Loucy (cell line): ENCODE measurements around the gene FREM2.

Experiments
- H2AFZ ChIP-seq: fragments of 200-600 bp; sonication (generic); 2 replicates; pipeline ENCODE4 v1.6.0; 2016; ENCODE audit warnings: antibody characterized with exemption, mild to moderate bottlenecking, low read length, moderate library complexity
- H3F3A ChIP-seq: fragments of 200-600 bp; 2 replicates; pipeline ENCODE4 v1.6.0; 2016; ENCODE audit warnings: antibody characterized with exemption, low read depth, mild to moderate bottlenecking
- H3K27me3 ChIP-seq: fragments of 200-600 bp; sonication (generic); 2 replicates; pipeline ENCODE4 v1.6.1; 2014; ENCODE audit warnings: low read length, mild to moderate bottlenecking; ENCODE audit not compliant: insufficient read depth, poor library complexity, severe bottlenecking
- H3K36me3 ChIP-seq: fragments of 200-600 bp; sonication (generic); 2 replicates; pipeline ENCODE4 v1.6.1; 2016; ENCODE audit warnings: low read length; ENCODE audit not compliant: insufficient read depth
- H3K4me1 ChIP-seq: fragments of 200-600 bp; sonication (generic); 2 replicates; pipeline ENCODE4 v1.5.1; 2014; ENCODE audit warnings: low read length, mild to moderate bottlenecking; ENCODE audit not compliant: insufficient read depth, poor library complexity, severe bottlenecking
- H3K4me2 ChIP-seq: fragments of 200-600 bp; sonication (generic); 2 replicates; pipeline ENCODE4 v1.6.0; 2014; ENCODE audit warnings: antibody characterized with exemption, low read length, low read depth, mild to moderate bottlenecking; ENCODE audit not compliant: poor library complexity, severe bottlenecking
- H3K4me3 ChIP-seq: fragments of 200-600 bp; sonication (generic); 2 replicates; pipeline ENCODE4 v1.5.1; 2014; ENCODE audit warnings: low read length, mild to moderate bottlenecking, mixed read lengths; ENCODE audit not compliant: poor library complexity, severe bottlenecking
- H3K79me2 ChIP-seq: fragments of 200-600 bp; sonication (generic); 2 replicates; pipeline ENCODE4 v1.6.1; 2014; ENCODE audit warnings: low read length; ENCODE audit not compliant: insufficient read depth
- H3K9ac ChIP-seq: fragments of 200-600 bp; sonication (generic); 2 replicates; pipeline ENCODE4 v1.6.0; 2014; ENCODE audit warnings: mild to moderate bottlenecking, low read depth, low read length, moderate library complexity; ENCODE audit not compliant: poor library complexity, severe bottlenecking
- H3K9me2 ChIP-seq: fragments of 200-600 bp; sonication (generic); replicated peaks from 2 replicates; pipeline ENCODE4 v1.6.1; 2016; ENCODE audit warnings: low read depth, low read length, mixed read lengths
- H3K9me3 ChIP-seq: fragments of 200-600 bp; sonication (generic); 2 replicates; pipeline ENCODE4 v1.6.1; 2014; ENCODE audit warnings: mild to moderate bottlenecking, antibody characterized with exemption, low read length, low read depth; ENCODE audit not compliant: insufficient read depth
- H4K20me1 ChIP-seq: fragments of 200-600 bp; sonication (generic); 2 replicates; pipeline ENCODE4 v1.6.0; 2014; ENCODE audit warnings: antibody characterized with exemption, low read length, mild to moderate bottlenecking; ENCODE audit not compliant: insufficient read depth, poor library complexity, severe bottlenecking
- EZH2phosphoT487 ChIP-seq: fragments of 200-600 bp; IDR thresholded peaks from 2 replicates; pipeline ENCODE4 v1.6.1; 2018; ENCODE audit warnings: antibody characterized with exemption, mild to moderate bottlenecking, moderate library complexity, borderline replicate concordance
- TF ChIP-seq, protein P1 (sequence below): fragments of 200-600 bp; sonication (generic); conservative IDR thresholded peaks from 2 replicates; pipeline ENCODE4 v1.5.1; 2014; ENCODE audit warnings: mild to moderate bottlenecking, antibody characterized with exemption, low read length

The FREM2 gene

GRCh38 chr13:38899571-38899970 is 212.7 kb downstream of the FREM2 start:
- Histone ChIP-seq H2AFZ (no peak overlapping the region), H3K9ac (no peak overlapping the region)
- TF ChIP-seq, protein P1, sequence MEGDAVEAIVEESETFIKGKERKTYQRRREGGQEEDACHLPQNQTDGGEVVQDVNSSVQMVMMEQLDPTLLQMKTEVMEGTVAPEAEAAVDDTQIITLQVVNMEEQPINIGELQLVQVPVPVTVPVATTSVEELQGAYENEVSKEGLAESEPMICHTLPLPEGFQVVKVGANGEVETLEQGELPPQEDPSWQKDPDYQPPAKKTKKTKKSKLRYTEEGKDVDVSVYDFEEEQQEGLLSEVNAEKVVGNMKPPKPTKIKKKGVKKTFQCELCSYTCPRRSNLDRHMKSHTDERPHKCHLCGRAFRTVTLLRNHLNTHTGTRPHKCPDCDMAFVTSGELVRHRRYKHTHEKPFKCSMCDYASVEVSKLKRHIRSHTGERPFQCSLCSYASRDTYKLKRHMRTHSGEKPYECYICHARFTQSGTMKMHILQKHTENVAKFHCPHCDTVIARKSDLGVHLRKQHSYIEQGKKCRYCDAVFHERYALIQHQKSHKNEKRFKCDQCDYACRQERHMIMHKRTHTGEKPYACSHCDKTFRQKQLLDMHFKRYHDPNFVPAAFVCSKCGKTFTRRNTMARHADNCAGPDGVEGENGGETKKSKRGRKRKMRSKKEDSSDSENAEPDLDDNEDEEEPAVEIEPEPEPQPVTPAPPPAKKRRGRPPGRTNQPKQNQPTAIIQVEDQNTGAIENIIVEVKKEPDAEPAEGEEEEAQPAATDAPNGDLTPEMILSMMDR: no peak
- no peak for TF ChIP-seq EZH2phosphoT487

GRCh38 chr13:38900188-38900587 is 213.3 kb downstream of the FREM2 start:
- Histone ChIP-seq H3K27me3 (no peaks in the 10 kb centered on the region), H3K4me3 (no peak overlapping the region), H3F3A (no peaks in the 10 kb centered on the region), H3K36me3 (no peaks in the 10 kb centered on the region), H3K9ac (no peak overlapping the region), H3K4me2 (no peak overlapping the region), H3K9me2 (no peaks in the 10 kb centered on the region), H3K4me1 (no peaks in the 10 kb centered on the region), H3K9me3 (no peaks in the 10 kb centered on the region), H2AFZ (no peak overlapping the region), H4K20me1 (no peaks in the 10 kb centered on the region), H3K79me2 (no peaks in the 10 kb centered on the region)
- no peak for TF ChIP-seq EZH2phosphoT487
- TF ChIP-seq, protein P1: peak; percentile 27

More at GRCh38 chr13:38899571-38899970, 212.7 kb downstream of the FREM2 start:
- no peak overlapping the region for H3K4me3 ChIP-seq
- no peak overlapping the region for H3K4me2 ChIP-seq
- no peaks in the 10 kb centered on the region for H3K79me2 ChIP-seq
- no peaks in the 10 kb centered on the region for H3K9me2 ChIP-seq
- H3K36me3 ChIP-seq: no peaks in the 10 kb centered on the region
- no peaks in the 10 kb centered on the region for H3K9me3 ChIP-seq
- H3K4me1 ChIP-seq: no peaks in the 10 kb centered on the region
- H4K20me1 ChIP-seq: no peaks in the 10 kb centered on the region
- H3K27me3 ChIP-seq: no peaks in the 10 kb centered on the region
- no peaks in the 10 kb centered on the region for H3F3A ChIP-seq

- Histone ChIP-seq H2AFZ (no peak overlapping the region), H3K9ac (no peak overlapping the region), H3K27me3 (no peaks in the 10 kb centered on the region), H3K79me2 (no peaks in the 10 kb centered on the region), H3K4me1 (no peaks in the 10 kb centered on the region), H3K9me3 (no peaks in the 10 kb centered on the region), H3K9me2 (no peaks in the 10 kb centered on the region), H4K20me1 (no peaks in the 10 kb centered on the region), H3F3A (no peaks in the 10 kb centered on the region), H3K4me2 (no peak overlapping the region), H3K36me3 (no peaks in the 10 kb centered on the region), H3K4me3 (no peak overlapping the region)
- TF ChIP-seq, protein P1: no peak
- no peak for TF ChIP-seq EZH2phosphoT487
Measured at GRCh38 chr13:38902551-38902950, 215.7 kb downstream of the FREM2 start.
